Kidney (tissue), 14 donors: ENCODE data around the gene LCN2. TPM values are rescaled to one million over a fixed set of nuclear protein-coding genes. Genes with fewer than 3 reads are reported as not detected.

Experiments used
- DNase-seq, 5 donors: peaks; one replicate each; pipeline ENCODE4 v3.0.0-alpha.2; 2013 to 2020
- FAIRE-seq: peaks from 2 replicates; lab custom pipeline; 2012; peaks lifted over from hg19 to GRCh38; lab: Jason Lieb, UNC
- H3K27ac ChIP-seq, 2 donors: one replicate each; pipeline ENCODE4 v1.7.0; 2013; ENCODE audit warnings: low read depth in 2 of 2, low read length in 2 of 2, inconsistent platforms in 1 of 2
- H3K27me3 ChIP-seq: one replicate; pipeline ENCODE4 v1.7.1; 2013; ENCODE audit warnings: low read length, inconsistent platforms; ENCODE audit not compliant: control insufficient read depth, insufficient read depth
- H3K36me3 ChIP-seq, 3 donors: one replicate each; pipeline versions ENCODE4 v1.7.0 to v1.7.1; 2013; ENCODE audit warnings: low read length in 3 of 3, control low read depth in 1 of 3, inconsistent platforms in 1 of 3; ENCODE audit not compliant: insufficient read depth in 3 of 3, control insufficient read depth in 2 of 3
- H3K4me1 ChIP-seq, 3 donors: one replicate each; pipeline versions ENCODE4 v1.7.0 to v1.7.1; 2013; ENCODE audit warnings: low read length in 3 of 3, inconsistent platforms in 1 of 3, low read depth in 1 of 3; ENCODE audit not compliant: control insufficient read depth in 2 of 3, insufficient read depth in 2 of 3
- H3K4me3 ChIP-seq, 3 donors: one replicate each; pipeline versions ENCODE4 v1.7.0 to v1.8.1; 2013; ENCODE audit warnings: low read length in 3 of 3, control low read depth in 1 of 3, inconsistent platforms in 1 of 3
- H3K9ac ChIP-seq, 3 donors: one replicate each; pipeline versions ENCODE4 v1.7.0 to v1.7.1; 2013; ENCODE audit warnings: low read length in 3 of 3, control low read depth in 1 of 3, inconsistent platforms in 1 of 3
- H3K9me3 ChIP-seq, 3 donors: one replicate each; pipeline versions ENCODE4 v1.7.0 to v1.7.1; 2013; ENCODE audit warnings: low read length in 3 of 3, control low read depth in 1 of 3, inconsistent platforms in 1 of 3; ENCODE audit not compliant: control insufficient read depth in 2 of 3, insufficient read depth in 1 of 3
- intact Hi-C: fragments of 100-400 bp; cut with DNase I; formaldehyde crosslinking; loops from one replicate; pipeline ENCODE4 v1.11.1; 2022
- polyA plus RNA-seq: library from polyadenylated mRNA; stranded (reverse); fragments of 350-450 nt; fragmentation: Illumina TruSeq; extraction: RNeasy Lipid Tissue Mini Kit (QIAGEN cat#74804); gene quantifications from one replicate; pipeline ENCODE4 v1.2.3, GENCODE V29; 2014; ENCODE audit warnings: low read depth, low replicate concordance; ENCODE audit not compliant: insufficient read depth
- total RNA-seq: library from RNA; stranded (reverse); fragmentation: NEBNext Ultra II Directional; extraction: Animal tissue kit (Norgen Biotek cat#: 25700); gene quantifications from one replicate; pipeline ENCODE4 v1.2.1, GENCODE V29; 2021
- TF ChIP-seq, protein P1 (sequence below): IDR thresholded peaks from 3 replicates; pipeline ENCODE4 v1.5.1; 2012; ENCODE audit warnings: mild to moderate bottlenecking, moderate library complexity, borderline replicate concordance; ENCODE audit not compliant: insufficient read depth; ENCODE audit errors: extremely low read depth
- donor health status: control.
- donor health status: control.
- donor health status: control.
- donor health status: control.
- donor health status: control.
- donor health status: DM: yes; HTN: yes; CAD: no.
- donor health status: Normal renal cell carcinoma (clear cell type).

LCN2 gene
- total and polyA plus RNA-seq, 2 donors from 2014 or later: 8.2 to 198 TPM

DNA sequence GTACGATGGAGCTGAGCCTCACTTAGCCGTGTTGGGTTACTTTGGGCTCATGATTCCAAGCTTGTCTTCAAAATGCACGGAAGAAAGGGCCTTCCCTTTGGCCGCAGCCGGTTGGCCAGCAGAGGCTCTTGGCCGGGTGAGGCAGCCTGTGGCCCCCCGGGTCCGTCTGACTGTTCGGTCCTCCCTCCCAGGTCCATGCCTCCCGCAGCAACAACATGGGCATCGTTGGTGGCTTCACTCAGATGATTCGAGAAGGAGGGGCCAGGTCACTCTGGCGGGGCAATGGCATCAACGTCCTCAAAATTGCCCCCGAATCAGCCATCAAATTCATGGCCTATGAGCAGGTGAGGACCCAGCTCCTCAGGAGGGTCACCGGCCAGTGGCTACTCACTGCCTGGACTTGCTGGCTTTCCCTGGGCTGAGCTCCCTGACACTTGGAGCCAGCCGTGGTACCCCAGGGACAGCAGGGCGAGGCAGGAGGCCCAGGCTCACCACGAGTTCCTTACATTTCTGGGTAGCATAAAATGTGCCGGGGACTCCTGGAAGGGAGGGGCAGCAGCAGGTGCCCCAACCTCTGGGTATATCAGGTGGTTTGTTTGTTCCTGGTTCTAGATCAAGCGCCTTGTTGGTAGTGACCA lies 43.6 kb upstream of the LCN2 start:
- peak in 2 of 5 donors; percentile 33 to 63 for DNase-seq
- H3K4me3 ChIP-seq: no peak overlapping the region
- H3K4me1 ChIP-seq: peaks cover 0 to 42% (median 35%) of the 10 kb centered on the region in 3 donors
- no peak for FAIRE-seq
- no peaks in the 10 kb centered on the region for H3K27me3 ChIP-seq
- H3K27ac ChIP-seq: peak overlapping the region in 1 of 2 donors; percentile 34
- intact Hi-C loops: no loop called here
- no peak overlapping the region for H3K9ac ChIP-seq
- peaks cover 6 to 58% (median 40%) of the 10 kb centered on the region in 3 donors for H3K36me3 ChIP-seq
- TF ChIP-seq, protein P1, sequence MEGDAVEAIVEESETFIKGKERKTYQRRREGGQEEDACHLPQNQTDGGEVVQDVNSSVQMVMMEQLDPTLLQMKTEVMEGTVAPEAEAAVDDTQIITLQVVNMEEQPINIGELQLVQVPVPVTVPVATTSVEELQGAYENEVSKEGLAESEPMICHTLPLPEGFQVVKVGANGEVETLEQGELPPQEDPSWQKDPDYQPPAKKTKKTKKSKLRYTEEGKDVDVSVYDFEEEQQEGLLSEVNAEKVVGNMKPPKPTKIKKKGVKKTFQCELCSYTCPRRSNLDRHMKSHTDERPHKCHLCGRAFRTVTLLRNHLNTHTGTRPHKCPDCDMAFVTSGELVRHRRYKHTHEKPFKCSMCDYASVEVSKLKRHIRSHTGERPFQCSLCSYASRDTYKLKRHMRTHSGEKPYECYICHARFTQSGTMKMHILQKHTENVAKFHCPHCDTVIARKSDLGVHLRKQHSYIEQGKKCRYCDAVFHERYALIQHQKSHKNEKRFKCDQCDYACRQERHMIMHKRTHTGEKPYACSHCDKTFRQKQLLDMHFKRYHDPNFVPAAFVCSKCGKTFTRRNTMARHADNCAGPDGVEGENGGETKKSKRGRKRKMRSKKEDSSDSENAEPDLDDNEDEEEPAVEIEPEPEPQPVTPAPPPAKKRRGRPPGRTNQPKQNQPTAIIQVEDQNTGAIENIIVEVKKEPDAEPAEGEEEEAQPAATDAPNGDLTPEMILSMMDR: no peak
- H3K9me3 ChIP-seq: no peaks in the 10 kb centered on the region

DNA sequence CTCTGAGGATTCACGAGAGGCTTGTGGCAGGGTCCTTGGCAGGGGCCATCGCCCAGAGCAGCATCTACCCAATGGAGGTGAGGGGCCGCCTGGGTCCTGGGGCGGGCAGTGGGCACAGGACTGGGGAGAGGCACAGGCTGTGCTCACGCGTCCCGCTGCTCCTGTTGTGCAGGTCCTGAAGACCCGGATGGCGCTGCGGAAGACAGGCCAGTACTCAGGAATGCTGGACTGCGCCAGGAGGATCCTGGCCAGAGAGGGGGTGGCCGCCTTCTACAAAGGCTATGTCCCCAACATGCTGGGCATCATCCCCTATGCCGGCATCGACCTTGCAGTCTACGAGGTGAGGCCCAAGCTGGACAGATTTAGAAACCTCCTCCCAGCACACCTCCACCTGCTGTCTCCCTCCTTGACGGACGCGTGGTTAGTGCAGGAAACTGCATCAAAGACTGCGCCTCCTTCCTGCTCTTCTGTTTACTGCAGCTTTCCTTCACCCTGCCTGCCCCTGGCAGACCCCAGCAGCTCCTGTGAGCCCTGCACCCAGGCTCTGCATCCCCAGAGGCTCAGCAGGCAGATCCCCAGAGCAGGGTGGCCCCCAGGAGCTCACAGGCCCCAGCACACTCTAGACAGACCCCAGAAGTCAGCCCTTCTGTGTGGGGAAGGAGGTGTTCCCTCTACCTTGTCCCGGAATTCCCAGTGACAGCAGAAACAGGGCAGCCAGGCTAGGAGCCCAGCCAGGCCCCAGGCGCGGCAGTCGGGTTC lies 42.9 kb upstream of the LCN2 start:
- Histone ChIP-seq H3K27ac (peak overlapping the region in 1 of 2 donors; percentile 40), H3K36me3 (peaks cover 6 to 58% (median 34%) of the 10 kb centered on the region in 3 donors), H3K9me3 (no peaks in the 10 kb centered on the region), H3K4me1 (peaks cover 0 to 35% (median 32%) of the 10 kb centered on the region in 3 donors), H3K9ac (no peak overlapping the region), H3K27me3 (no peaks in the 10 kb centered on the region), H3K4me3 (no peak overlapping the region)
- TF ChIP-seq, protein P1: no peak
- intact Hi-C loops: no loop called here
- DNase-seq (peak in 2 of 5 donors; percentile 31 to 74), FAIRE-seq (no peak)

GRCh38 chr9:128106940-128107467 lies 42.2 kb upstream of the LCN2 start:
- intact Hi-C loops: no loop called here
- TF ChIP-seq, protein P1: no peak
- Histone ChIP-seq H3K36me3 (peaks cover 6 to 53% (median 34%) of the 10 kb centered on the region in 3 donors), H3K4me1 (peaks cover 0 to 31% (median 28%) of the 10 kb centered on the region in 3 donors), H3K9ac (no peak overlapping the region), H3K27ac (peak overlapping the region; percentile 40 to 49), H3K4me3 (no peak overlapping the region), H3K27me3 (no peaks in the 10 kb centered on the region), H3K9me3 (no peaks in the 10 kb centered on the region)
- FAIRE-seq: no peak
- DNase-seq: peak in 2 of 5 donors; percentile 31 to 69
